Erythroblast (primary cell): ENCODE results near the gene C1QTNF8.

Source experiments
- GATA1 ChIP-seq: IDR thresholded peaks from 2 replicates; pipeline ENCODE4 v1.6.1; 2011; ENCODE audit warnings: low read depth, mild to moderate bottlenecking, control low read depth, low read length, moderate library complexity
- POLR2A ChIP-seq: IDR thresholded peaks from 2 replicates; pipeline ENCODE4 v1.6.1; 2011; ENCODE audit warnings: mild to moderate bottlenecking, low read length

DNA sequence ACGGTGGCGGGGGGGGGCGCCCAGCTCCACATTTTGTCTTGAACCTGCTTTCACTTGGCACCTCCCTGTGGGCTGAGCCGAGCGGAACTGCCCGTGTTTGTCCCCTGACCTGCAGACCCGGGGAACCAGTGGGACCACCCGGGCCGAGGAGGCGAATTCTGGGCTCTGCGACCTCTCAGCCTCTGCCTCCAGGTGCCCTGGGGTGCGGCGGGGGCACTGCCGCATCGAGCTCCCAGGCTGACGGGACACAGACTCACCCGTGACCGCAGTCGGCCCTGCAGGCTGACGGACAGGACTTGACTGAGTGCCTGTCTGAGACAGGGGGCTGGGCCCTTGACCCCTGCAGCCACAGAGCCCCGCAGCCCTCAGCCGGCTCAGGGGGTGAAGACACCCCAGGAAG, 11.1 kb upstream of the C1QTNF8 start:
- TF ChIP-seq POLR2A (no peak), GATA1 (no peak)
